HG03571 (cell line): Measurements from ENCODE around the gene HCCS.
"Not testable (repeated sequence)": the region's sequence is repeated elsewhere in the genome, so short reads cannot be mapped to it uniquely, and the experiment has no call there.

ENCODE experiments used
- ATAC-seq: cut with Tn5 transposase; IDR thresholded peaks from one replicate; pipeline ENCODE4 v1.9.1; 2021; ENCODE audit not compliant: unreplicated experiment

HCCS gene

GRCh38 chrX:11119313-11119943, 8.3 kb downstream of the HCCS start:
- no peak for ATAC-seq

DNA sequence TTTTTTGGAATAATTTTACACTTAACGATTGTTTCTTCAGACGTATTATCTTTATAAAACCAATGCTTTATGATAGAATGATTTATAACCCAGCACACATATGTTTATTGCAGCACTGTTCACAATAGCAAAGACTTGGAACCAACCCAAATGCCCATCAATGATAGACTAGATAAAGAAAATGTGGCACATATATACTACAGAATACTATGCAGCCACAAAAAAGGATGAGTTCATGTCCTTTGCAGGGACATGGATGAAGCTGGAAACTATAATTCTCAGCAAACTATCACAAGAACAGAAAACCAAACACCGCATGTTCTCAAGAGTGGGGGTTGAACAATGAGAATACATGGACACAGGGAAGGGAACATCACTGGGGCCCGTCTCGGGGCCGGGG, 12.0 kb downstream of the HCCS start:
- not testable (repeated sequence) for ATAC-seq

DNA sequence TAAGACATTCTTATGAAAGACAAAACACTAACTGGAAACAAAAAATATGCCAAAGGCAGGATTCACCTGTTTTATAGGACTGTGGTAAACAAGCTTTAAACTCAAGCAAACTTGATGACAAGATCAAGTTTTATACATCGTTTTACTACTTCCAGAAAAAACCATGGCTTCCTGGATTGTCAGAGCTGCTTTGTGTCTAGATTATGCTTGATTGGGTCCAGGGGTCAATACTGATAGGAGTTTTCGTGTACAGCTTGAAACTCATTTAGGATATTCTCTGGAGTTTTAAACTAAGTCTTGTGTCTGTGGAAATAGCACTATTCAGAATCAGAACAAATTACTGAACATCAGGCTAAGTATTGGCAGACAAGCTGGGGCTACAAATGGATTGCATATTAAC, 13.0 kb downstream of the HCCS start:
- no peak for ATAC-seq

DNA sequence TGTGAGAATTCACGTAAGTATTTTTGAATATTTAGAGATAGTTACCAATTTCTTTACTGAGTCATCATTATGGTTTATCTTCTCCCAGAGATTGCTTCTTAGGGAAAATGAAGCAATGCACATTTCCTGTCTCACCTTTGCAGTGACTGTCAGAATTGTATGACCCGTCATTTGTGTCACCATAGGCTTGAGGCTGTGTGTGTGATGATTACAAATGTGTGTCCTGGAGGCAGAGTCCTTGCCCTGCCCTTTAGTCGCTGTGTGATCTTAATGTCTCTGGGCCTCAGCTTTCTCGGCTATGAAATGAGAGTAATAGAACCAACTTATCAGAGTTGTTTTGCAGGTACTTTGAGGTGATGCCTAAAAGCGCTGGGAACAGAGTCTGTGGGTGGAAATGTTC, 13.9 kb downstream of the HCCS start:
- no peak for ATAC-seq

- ATAC-seq, result no peak
Observed at GRCh38 chrX:11129534-11130105, 18.5 kb downstream of the HCCS start.

DNA sequence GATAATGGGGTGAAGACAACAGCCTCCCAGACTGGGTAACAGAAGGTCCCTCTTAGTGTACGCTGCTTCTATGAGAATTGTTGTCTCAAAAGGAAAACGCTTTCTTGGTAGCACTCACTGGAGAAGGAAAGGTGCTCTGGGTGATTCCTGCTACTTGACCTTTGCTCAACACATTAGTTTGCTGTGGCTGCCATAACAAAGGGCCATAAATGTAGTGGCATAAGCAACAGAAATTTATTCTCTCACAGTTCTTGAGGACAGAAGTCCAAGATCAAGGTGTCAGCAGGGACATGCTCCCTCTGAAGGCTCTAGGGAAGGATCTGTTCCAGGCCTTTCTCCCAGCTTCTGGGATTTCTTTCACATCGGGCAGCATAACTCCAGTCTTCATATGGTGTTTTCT, 19.0 kb downstream of the HCCS start:
- ATAC-seq, result no peak

GRCh38 chrX:11131146-11131545, 20.0 kb downstream of the HCCS start:
- ATAC-seq, result no peak

- ATAC-seq, result no peak
Observed at GRCh38 chrX:11135564-11136185, 24.5 kb downstream of the HCCS start.

DNA sequence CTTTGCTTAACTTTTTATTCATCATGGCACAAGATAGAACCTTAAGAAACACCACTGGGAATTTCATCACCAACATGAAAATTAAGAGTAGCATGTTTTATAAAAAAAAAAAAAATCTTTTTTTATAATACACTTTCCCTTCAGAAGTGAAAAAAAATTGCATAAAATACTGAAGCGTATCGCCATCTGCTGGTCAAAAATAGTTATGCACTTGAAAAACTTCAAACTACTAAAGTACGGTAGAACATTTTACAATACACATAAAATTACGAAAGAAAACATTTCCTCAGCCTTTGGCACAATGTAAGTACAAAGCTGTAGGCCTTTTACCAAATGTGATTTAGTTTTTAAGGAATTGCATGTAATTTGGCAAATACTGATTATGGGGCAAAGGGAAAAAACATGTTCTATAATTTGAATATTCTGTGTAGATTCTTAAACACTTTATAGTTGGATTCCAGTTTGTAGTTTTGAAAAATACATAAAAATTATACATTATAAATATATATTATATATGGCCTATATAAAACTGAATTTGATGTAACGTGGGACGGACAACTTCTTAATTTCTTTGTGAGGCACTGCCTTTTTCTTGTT, 26.5 kb downstream of the HCCS start:
- ATAC-seq, result no peak

DNA sequence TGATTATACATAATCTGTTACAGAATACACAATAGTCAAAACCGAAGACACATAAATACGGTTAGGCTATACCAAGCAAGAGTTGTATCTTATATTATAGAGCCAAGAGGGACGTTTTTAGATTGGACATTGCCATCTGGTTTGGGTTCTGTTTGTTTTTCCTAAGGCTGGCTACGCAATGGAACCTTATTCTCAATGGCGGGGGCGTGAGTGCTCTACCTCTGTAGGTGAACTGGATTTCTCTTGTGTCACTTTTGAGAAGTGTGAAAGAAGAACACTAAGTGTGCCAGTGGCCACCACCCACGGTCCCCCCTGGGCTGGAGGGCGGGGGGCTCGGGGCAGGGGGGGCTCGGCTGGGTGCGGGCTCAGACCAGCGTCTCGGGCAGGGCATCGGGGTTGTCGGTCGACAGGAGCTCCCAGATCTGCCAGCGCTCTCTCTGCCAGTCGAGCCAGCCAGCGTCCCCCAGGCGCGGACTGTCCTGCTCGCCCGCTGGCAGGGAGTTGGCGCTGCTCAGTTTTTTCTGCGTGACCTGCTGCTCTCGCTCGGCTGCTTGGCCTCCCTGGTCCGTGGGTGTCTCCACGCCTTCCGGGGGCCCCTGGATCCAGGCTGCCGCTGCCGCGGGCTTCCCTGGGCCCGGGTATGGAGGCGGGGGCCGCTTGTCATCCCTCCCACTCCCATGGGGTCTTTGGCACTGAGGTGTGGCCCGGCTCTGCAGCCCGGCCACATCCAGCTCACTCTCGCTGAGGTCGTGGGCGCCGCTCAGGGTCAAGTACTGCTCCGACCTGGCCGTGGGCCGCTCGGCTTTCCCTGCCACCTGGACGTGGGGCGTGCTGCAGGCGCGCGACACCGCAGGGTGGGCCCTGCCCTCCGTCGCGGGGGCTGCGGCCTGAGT, 27.6 kb downstream of the HCCS start:
- ATAC-seq, result no peak

DNA sequence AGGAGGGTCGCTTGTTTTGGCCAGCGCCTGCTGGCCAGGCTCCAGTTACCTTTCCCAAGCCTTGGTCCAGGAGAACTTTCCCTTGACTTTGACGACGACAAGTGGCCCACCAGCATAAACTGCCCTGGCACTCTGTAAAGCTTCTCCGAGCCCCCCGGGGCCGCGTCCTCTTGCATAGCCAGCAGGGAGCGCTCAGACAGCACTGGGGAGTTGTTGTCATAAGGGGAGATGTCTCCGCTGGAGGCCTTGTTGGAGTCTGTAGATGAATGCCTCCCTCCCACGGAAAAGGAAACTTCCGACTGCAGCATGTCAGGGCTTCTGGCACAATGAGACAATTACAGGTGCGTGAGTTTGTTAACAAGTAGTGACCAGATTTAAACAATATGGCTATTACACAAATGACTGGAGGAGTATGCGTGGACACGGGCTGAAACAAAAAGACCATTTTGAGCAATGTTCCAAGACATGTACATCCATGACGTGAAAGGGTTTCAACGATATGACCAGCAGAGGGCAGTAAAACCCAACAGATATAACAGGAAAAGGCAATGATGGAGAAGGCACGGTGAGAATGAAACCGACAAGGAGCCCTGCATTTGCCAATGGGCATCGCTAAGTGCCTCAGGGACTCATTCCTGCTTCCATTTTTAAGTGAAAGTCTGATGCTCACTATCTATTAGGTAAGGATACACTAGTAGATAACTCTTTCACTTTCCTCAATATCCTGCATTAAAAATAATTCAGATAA, 33.0 kb downstream of the HCCS start:
- ATAC-seq, result peak; percentile 72

DNA sequence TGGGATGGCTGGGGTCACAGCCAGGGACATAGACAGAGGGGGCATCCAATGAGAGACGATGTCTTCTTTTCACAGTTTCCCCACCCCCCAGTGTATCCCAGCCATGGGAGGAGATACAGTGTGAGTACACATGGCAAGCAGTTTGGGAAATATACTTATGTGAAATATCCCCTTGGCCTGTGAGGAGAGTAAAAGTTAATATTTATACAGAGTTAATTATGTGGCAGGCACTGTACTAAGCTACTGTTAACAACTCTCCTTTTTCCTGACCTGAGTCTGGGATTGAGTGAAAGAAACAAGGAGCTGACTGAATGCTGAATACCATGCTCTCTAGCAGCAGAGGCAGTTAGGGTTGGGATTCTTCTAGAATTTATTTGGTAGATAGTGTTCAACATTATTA, 35.3 kb downstream of the HCCS start:
- no peak for ATAC-seq

- no peak for ATAC-seq
Observed at GRCh38 chrX:11148401-11148800, 37.3 kb downstream of the HCCS start.

- ATAC-seq, result no peak
Observed at GRCh38 chrX:11151799-11152559, 40.8 kb downstream of the HCCS start.

DNA sequence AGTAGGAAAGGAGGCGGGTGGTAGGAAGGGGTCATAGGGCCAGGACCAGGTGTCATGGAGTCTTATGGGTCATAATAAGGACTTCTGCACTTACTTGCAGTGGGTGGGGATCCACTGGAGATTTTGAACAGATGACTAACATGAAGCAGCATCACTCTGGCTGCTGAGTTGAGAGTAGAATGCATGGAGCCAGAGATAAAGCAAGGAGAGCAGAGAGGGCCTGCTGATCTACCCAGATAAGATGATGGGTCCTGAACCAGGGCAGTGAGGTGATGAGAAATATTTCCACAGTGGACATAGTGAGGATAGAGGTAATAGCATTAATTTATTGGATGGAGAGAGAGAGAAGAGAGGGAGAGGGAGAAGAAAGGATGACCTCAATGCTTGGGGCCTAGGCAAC, 48.0 kb downstream of the HCCS start:
- ATAC-seq, result no peak

DNA sequence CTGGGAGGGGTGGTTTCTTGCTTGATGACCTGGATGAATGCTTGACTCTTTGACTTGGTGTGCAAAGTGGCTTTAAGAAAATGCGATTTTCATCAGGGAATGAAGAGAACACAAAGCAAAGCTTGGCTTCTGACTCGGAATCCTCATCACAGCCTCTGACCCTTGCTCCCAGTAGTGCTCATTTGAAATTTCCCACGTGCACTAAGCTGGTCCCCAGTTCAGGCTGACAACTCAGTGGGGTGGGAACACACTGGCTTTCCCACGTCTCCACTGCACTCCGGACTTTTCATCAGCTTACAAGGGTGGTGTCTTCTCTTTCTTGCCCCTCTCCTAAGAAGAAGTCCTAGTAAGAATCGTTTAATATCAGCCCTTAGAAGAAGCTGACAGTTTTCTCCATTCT, 53.3 kb downstream of the HCCS start:
- no peak for ATAC-seq

DNA sequence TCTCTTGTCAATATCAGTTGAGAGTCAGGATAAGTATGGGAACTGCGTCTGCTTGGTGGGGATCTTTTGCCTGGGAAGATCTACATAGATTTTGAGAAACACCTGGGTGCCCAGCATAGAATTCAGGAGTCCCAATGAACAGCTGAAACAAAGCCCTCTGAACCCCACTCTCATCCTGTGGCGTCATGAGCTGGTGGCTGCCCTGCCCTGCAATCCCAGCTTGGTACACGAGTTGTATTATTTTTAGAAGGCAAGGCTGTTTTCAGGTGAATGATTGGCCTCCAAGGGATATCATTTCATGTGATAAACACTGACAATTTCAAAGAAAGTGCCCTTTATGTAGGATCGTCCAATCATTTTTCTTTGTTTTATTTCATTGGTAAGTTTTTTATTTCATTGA, 60.8 kb downstream of the HCCS start:
- ATAC-seq, result no peak

- no peak for ATAC-seq
Observed at GRCh38 chrX:11172415-11172814, 61.3 kb downstream of the HCCS start.
